H9 (cell line): Measurements from ENCODE around the gene NACA. TPM values are rescaled to one million over a fixed set of nuclear protein-coding genes. Genes with fewer than 3 reads are reported as not detected.

Experiments
- DNase-seq: peaks from one replicate; pipeline ENCODE4 v3.0.0-alpha.2; 2017
- H2AFZ ChIP-seq: one replicate; pipeline ENCODE4 v1.6.1; 2013; ENCODE audit warnings: mild to moderate bottlenecking, low read length, control low read depth, moderate library complexity
- H2AK5ac ChIP-seq: 2 replicates; pipeline ENCODE4 v1.6.1; 2013; ENCODE audit warnings: low read length, control low read depth, mixed read lengths; ENCODE audit not compliant: insufficient read length
- H2BK120ac ChIP-seq: one replicate; pipeline ENCODE4 v1.6.1; 2013; ENCODE audit warnings: low read depth, mild to moderate bottlenecking, low read length, control low read depth, inconsistent platforms; ENCODE audit not compliant: poor library complexity, severe bottlenecking
- H2BK12ac ChIP-seq: 2 replicates; pipeline ENCODE4 v1.6.1; 2013; ENCODE audit warnings: low read length, control low read depth, mixed read lengths, low read depth; ENCODE audit not compliant: insufficient read length
- H2BK15ac ChIP-seq: 2 replicates; pipeline ENCODE4 v1.6.1; 2013; ENCODE audit warnings: low read depth, low read length, control low read depth
- H2BK20ac ChIP-seq: one replicate; pipeline ENCODE4 v1.6.1; 2013; ENCODE audit warnings: low read depth, mild to moderate bottlenecking, low read length, control low read depth, inconsistent platforms; ENCODE audit not compliant: poor library complexity, severe bottlenecking
- H2BK5ac ChIP-seq: 2 replicates; pipeline ENCODE4 v1.6.1; 2013; ENCODE audit warnings: low read length, control low read depth, mixed read lengths; ENCODE audit not compliant: insufficient read length
- H3K14ac ChIP-seq: 2 replicates; pipeline ENCODE4 v1.6.1; 2013; ENCODE audit warnings: low read length, control low read depth; ENCODE audit not compliant: insufficient read depth
- H3K18ac ChIP-seq: 2 replicates; pipeline ENCODE4 v1.6.1; 2013; ENCODE audit warnings: low read depth, mild to moderate bottlenecking, mixed read lengths, low read length, control low read depth; ENCODE audit not compliant: insufficient read length
- H3K23ac ChIP-seq: 2 replicates; pipeline ENCODE4 v1.6.1; 2013; ENCODE audit warnings: low read length, control low read depth, mixed read lengths, low read depth; ENCODE audit not compliant: insufficient read length
- H3K23me2 ChIP-seq: 2 replicates; pipeline ENCODE4 v1.6.1; 2013; ENCODE audit warnings: low read depth, mild to moderate bottlenecking, mixed read lengths, low read length, control low read depth; ENCODE audit not compliant: insufficient read length, poor library complexity, severe bottlenecking
- H3K27ac ChIP-seq: 2 replicates; pipeline ENCODE4 v1.5.1; 2013; ENCODE audit warnings: low read length, control low read depth, mixed read lengths, low read depth; ENCODE audit not compliant: insufficient read length
- H3K27me3 ChIP-seq: 2 replicates; pipeline ENCODE4 v1.6.1; 2013; ENCODE audit warnings: low read length, control low read depth, inconsistent platforms; ENCODE audit not compliant: insufficient read depth
- H3K4ac ChIP-seq: 2 replicates; pipeline ENCODE4 v1.6.1; 2013; ENCODE audit warnings: low read depth, mild to moderate bottlenecking, control low read depth, inconsistent platforms, low read length, moderate library complexity
- H3K4me1 ChIP-seq: 2 replicates; pipeline ENCODE4 v1.6.1; 2013; ENCODE audit warnings: low read length, control low read depth, inconsistent platforms; ENCODE audit not compliant: insufficient read depth
- H3K4me2 ChIP-seq: 2 replicates; pipeline ENCODE4 v1.6.1; 2013; ENCODE audit warnings: low read length, control low read depth, mixed read lengths; ENCODE audit not compliant: insufficient read length, insufficient read depth
- H3K56ac ChIP-seq: 2 replicates; pipeline ENCODE4 v1.6.1; 2013; ENCODE audit warnings: low read depth, mild to moderate bottlenecking, mixed read lengths, low read length, control low read depth; ENCODE audit not compliant: insufficient read length
- H3K79me1 ChIP-seq: 2 replicates; pipeline ENCODE4 v1.6.1; 2013; ENCODE audit warnings: low read depth, mild to moderate bottlenecking, moderate library complexity, low read length, control low read depth, inconsistent platforms; ENCODE audit not compliant: insufficient read depth, poor library complexity, severe bottlenecking
- H3K79me2 ChIP-seq: 2 replicates; pipeline ENCODE4 v1.6.1; 2013; ENCODE audit warnings: low read length, control low read depth, inconsistent platforms; ENCODE audit not compliant: insufficient read depth
- H3K9ac ChIP-seq: 2 replicates; pipeline ENCODE4 v1.6.1; 2013; ENCODE audit warnings: low read length, control low read depth, mixed read lengths; ENCODE audit not compliant: insufficient read length; ENCODE audit errors: extremely low read depth
- H3K9me3 ChIP-seq: one replicate; pipeline ENCODE4 v1.6.1; 2013; ENCODE audit warnings: low read depth, low read length, inconsistent platforms; ENCODE audit not compliant: control insufficient read depth
- H3T11ph ChIP-seq: one replicate; pipeline ENCODE4 v1.6.1; 2013; ENCODE audit warnings: mild to moderate bottlenecking, low read length, control low read depth, inconsistent platforms
- H4K20me1 ChIP-seq: one replicate; pipeline ENCODE4 v1.6.1; 2013; ENCODE audit not compliant: control insufficient read depth, insufficient read length, insufficient read depth
- H4K5ac ChIP-seq: 2 replicates; pipeline ENCODE4 v1.6.1; 2013; ENCODE audit warnings: low read depth, mild to moderate bottlenecking, mixed read lengths, low read length, control low read depth; ENCODE audit not compliant: insufficient read length
- H4K8ac ChIP-seq: replicated peaks from 2 replicates; pipeline ENCODE4 v1.6.1; 2013; ENCODE audit warnings: low read length, control low read depth, mixed read lengths, low read depth; ENCODE audit not compliant: insufficient read length
- H4K91ac ChIP-seq: 2 replicates; pipeline ENCODE4 v1.6.1; 2013; ENCODE audit warnings: low read depth, mild to moderate bottlenecking, moderate library complexity, mixed read lengths, low read length, control low read depth; ENCODE audit not compliant: insufficient read length
- H3K27ac Mint-ChIP-seq, 3 experiments: 2 replicates in 2 of 3; 3 replicates in 1 of 3; pipeline ENCODE4 v1.8.0; 2020 to 2021; ENCODE audit warnings: mixed read lengths in 3 of 3, mild to moderate bottlenecking in 1 of 3, moderate library complexity in 1 of 3
- H3K27me3 Mint-ChIP-seq: 2 replicates; pipeline ENCODE4 v1.8.0; 2021; ENCODE audit warnings: low read depth, mild to moderate bottlenecking, moderate library complexity, mixed read lengths
- H3K36me3 Mint-ChIP-seq, 3 experiments: 2 replicates in 2 of 3; 3 replicates in 1 of 3; pipeline ENCODE4 v1.8.0; 2020 to 2021; ENCODE audit warnings: low read depth in 3 of 3, mixed read lengths in 3 of 3; ENCODE audit not compliant: insufficient read depth in 1 of 3
- H3K4me1 Mint-ChIP-seq, 2 experiments: 2 replicates each; pipeline ENCODE4 v1.8.0; 2020; ENCODE audit warnings: mixed read lengths in 2 of 2
- H3K4me3 Mint-ChIP-seq, 2 experiments: 2 replicates in 1 of 2; 3 replicates in 1 of 2; pipeline ENCODE4 v1.8.0; 2020 to 2021; ENCODE audit warnings: mild to moderate bottlenecking in 2 of 2, mixed read lengths in 2 of 2, moderate library complexity in 1 of 2
- H3K9me3 Mint-ChIP-seq, 2 experiments: 2 replicates in 1 of 2; 3 replicates in 1 of 2; pipeline ENCODE4 v1.8.0; 2020; ENCODE audit warnings: mild to moderate bottlenecking in 2 of 2, mixed read lengths in 2 of 2, moderate library complexity in 1 of 2
- WGBS: extraction: QIAGEN DNeasy Blood & Tissue Kit; methylation state at CpG from one replicate; pipeline ENCODE4 v1.1.7; 2013; ENCODE audit warnings: missing lambda C conversion rate, low lambda C conversion rate, mixed read lengths; ENCODE audit not compliant: insufficient read length; ENCODE audit errors: extremely low coverage; 5-methylcytosine and 5-hydroxymethylcytosine counted together
- total RNA-seq: library from RNA; stranded (reverse); gene quantifications from 2 replicates; pipeline ENCODE4 v1.2.1, GENCODE V29; 2021
- TF ChIP-seq, protein P1 (sequence below): fragments of 200-600 bp; sonication (generic); conservative IDR thresholded peaks from 3 replicates; pipeline ENCODE4 v1.8.0; 2021; ENCODE audit warnings: antibody characterized with exemption, mild to moderate bottlenecking

NACA gene
- total RNA-seq, 1 experiment from 2014 or later = 1,204 TPM

DNA sequence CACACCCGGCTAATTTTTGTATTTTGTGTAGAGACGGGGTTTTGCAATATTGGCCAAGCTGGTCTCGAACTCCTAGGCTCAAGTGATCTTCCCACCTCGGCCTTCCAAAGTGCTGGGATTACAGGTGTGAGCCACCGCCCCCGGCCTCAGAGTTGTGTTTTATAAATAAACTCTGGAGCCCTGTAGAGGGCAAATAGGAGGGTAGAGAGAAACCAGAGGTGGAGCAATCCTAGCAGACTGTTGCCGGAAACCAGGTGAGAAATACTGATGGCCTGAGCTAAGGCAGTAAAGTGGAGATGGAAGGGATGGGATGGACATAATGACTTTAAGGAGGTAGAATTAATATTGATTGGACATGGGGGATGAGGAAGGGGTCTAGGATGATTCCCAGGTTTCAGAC, 35.4 kb upstream of the NACA start:
- no CpG with 5 or more reads among the region's 7 CpGs for WGBS
- Histone ChIP-seq H4K8ac (no peak overlapping the region), H4K91ac (no peak overlapping the region), H3K4ac (no peak overlapping the region), H4K20me1 (no peaks in the 10 kb centered on the region), H3K27ac (no peak overlapping the region), H2AFZ (no peak overlapping the region), H4K5ac (no peak overlapping the region), H3K9me3 (no peaks in the 10 kb centered on the region), H2BK15ac (no peak overlapping the region), H2BK12ac (no peak overlapping the region), H3K14ac (no peak overlapping the region), H3K27me3 (no peaks in the 10 kb centered on the region), H3K56ac (no peak overlapping the region), H3T11ph (no peak overlapping the region), H2BK20ac (no peak overlapping the region), H3K4me2 (no peak overlapping the region), H3K23me2 (no peaks in the 10 kb centered on the region), H3K18ac (no peak overlapping the region), H3K23ac (no peak overlapping the region), H2BK120ac (no peak overlapping the region), H2AK5ac (no peak overlapping the region), H3K79me1 (no peaks in the 10 kb centered on the region), H3K4me1 (peaks cover under 1% of the 10 kb centered on the region; the same call in 1 of the 2 replicates), H2BK5ac (no peak overlapping the region), H3K79me2 (no peaks in the 10 kb centered on the region), H3K9ac (no peak overlapping the region)
- H3K27me3 Mint-ChIP-seq = no peaks in the 10 kb centered on the region
- TF ChIP-seq, protein P1, sequence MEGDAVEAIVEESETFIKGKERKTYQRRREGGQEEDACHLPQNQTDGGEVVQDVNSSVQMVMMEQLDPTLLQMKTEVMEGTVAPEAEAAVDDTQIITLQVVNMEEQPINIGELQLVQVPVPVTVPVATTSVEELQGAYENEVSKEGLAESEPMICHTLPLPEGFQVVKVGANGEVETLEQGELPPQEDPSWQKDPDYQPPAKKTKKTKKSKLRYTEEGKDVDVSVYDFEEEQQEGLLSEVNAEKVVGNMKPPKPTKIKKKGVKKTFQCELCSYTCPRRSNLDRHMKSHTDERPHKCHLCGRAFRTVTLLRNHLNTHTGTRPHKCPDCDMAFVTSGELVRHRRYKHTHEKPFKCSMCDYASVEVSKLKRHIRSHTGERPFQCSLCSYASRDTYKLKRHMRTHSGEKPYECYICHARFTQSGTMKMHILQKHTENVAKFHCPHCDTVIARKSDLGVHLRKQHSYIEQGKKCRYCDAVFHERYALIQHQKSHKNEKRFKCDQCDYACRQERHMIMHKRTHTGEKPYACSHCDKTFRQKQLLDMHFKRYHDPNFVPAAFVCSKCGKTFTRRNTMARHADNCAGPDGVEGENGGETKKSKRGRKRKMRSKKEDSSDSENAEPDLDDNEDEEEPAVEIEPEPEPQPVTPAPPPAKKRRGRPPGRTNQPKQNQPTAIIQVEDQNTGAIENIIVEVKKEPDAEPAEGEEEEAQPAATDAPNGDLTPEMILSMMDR = no peak
- H3K4me3 Mint-ChIP-seq = no peak overlapping the region
- H3K9me3 Mint-ChIP-seq = peaks cover 7 to 8% of the 10 kb centered on the region in 2 experiments
- H3K36me3 Mint-ChIP-seq = peaks cover 3 to 8% (median 6%) of the 10 kb centered on the region in 3 experiments; a peak in 5 of 7 replicates
- peak overlapping the region in 1 of 3 experiments; percentile 9; a peak in 1 of 7 replicates for H3K27ac Mint-ChIP-seq
- H3K4me1 Mint-ChIP-seq = peaks cover 5 to 11% of the 10 kb centered on the region in 2 experiments
- no peak for DNase-seq
